H1 (cell line): ENCODE data around the gene CLDN7. TPM values are rescaled to one million over a fixed set of nuclear protein-coding genes. Genes with fewer than 3 reads are reported as not detected.

Experiments
- CTCF ChIA-PET: fragments of 300-600 bp; sonication (Branson Sonifier 250); formaldehyde crosslinking; loops from one replicate; lab custom pipeline; 2021; ENCODE audit not compliant: partially characterized antibody; lab: Charles Lee
- POLR2A ChIA-PET: fragments of 300-600 bp; sonication (Branson Sonifier 250); formaldehyde crosslinking; loops from one replicate; lab custom pipeline; 2021; ENCODE audit warnings: inconsistent platforms; ENCODE audit not compliant: partially characterized antibody; lab: Charles Lee
- DNase-seq, 2 experiments: peaks; one replicate each; pipeline versions ENCODE4 v3.0.0 to v3.0.0-alpha.2; 2010 to 2022; ENCODE audit warnings: low spot score in 2 of 2, low read depth in 1 of 2, mixed read lengths in 1 of 2
- FAIRE-seq: peaks from 2 replicates; lab custom pipeline; 2011; peaks lifted over from hg19 to GRCh38; lab: Jason Lieb, UNC
- H2AFZ ChIP-seq: 2 replicates; pipeline ENCODE4 v1.8.1; 2012; ENCODE audit warnings: low read length, inconsistent platforms
- H2AK5ac ChIP-seq: 2 replicates; pipeline ENCODE4 v1.6.1; 2013; ENCODE audit warnings: low read depth, low read length
- H2BK120ac ChIP-seq: replicated peaks from 2 replicates; pipeline ENCODE3; 2013; ENCODE audit warnings: low read depth, low read length, inconsistent platforms
- H2BK12ac ChIP-seq: 2 replicates; pipeline ENCODE4 v1.6.1; 2013; ENCODE audit warnings: low read depth, low read length
- H2BK15ac ChIP-seq: 2 replicates; pipeline ENCODE4 v1.6.1; 2013; ENCODE audit warnings: low read length
- H2BK20ac ChIP-seq: 2 replicates; pipeline ENCODE4 v1.6.1; 2013; ENCODE audit warnings: low read length
- H2BK5ac ChIP-seq: 2 replicates; pipeline ENCODE4 v1.6.1; 2013; ENCODE audit warnings: low read depth, low read length
- H3K14ac ChIP-seq: 2 replicates; pipeline ENCODE4 v1.6.1; 2013; ENCODE audit warnings: inconsistent platforms; ENCODE audit not compliant: insufficient read length
- H3K18ac ChIP-seq: 2 replicates; pipeline ENCODE4 v1.6.1; 2013; ENCODE audit warnings: low read length; ENCODE audit errors: extremely low read depth
- H3K23ac ChIP-seq: 2 replicates; pipeline ENCODE4 v1.6.1; 2013; ENCODE audit warnings: inconsistent platforms; ENCODE audit not compliant: insufficient read length
- H3K23me2 ChIP-seq: 2 replicates; pipeline ENCODE4 v1.6.1; 2013; ENCODE audit warnings: low read depth, low read length
- H3K27ac ChIP-seq: 2 replicates; pipeline ENCODE4 v1.6.1; 2011; ENCODE audit warnings: low read depth, low read length, inconsistent platforms
- H3K27me3 ChIP-seq, 4 experiments: replicated peaks in 1 of 4; 1 replicate in 1 of 4; 2 replicates in 3 of 4; pipeline versions ENCODE4 v1.6.1 to v1.8.1; 2011 to 2013; ENCODE audit warnings: low read length in 3 of 4, mild to moderate bottlenecking in 3 of 4, inconsistent platforms in 2 of 4, mixed read lengths in 2 of 4, moderate library complexity in 1 of 4; ENCODE audit not compliant: control insufficient read depth in 3 of 4, insufficient read depth in 3 of 4; ENCODE audit errors: extremely low read depth in 1 of 4
- H3K36me3 ChIP-seq, 4 experiments: 2 replicates each; pipeline versions ENCODE4 v1.6.1 to v1.8.1; 2011 to 2013; ENCODE audit warnings: mild to moderate bottlenecking in 4 of 4, low read length in 3 of 4, moderate library complexity in 2 of 4, control low read depth in 1 of 4, inconsistent platforms in 1 of 4; ENCODE audit not compliant: insufficient read depth in 4 of 4, control insufficient read depth in 2 of 4
- H3K4ac ChIP-seq: replicated peaks from 2 replicates; pipeline ENCODE3; 2013; ENCODE audit warnings: low read length, low read depth, mixed read lengths, inconsistent platforms; ENCODE audit not compliant: insufficient read length
- H3K4me1 ChIP-seq, 4 experiments: replicated peaks in 1 of 4; 1 replicate in 1 of 4; 2 replicates in 3 of 4; pipeline versions ENCODE4 v1.6.1 to v1.8.1; 2011 to 2013; ENCODE audit warnings: low read length in 3 of 4, inconsistent platforms in 2 of 4, mixed read lengths in 1 of 4; ENCODE audit not compliant: insufficient read depth in 4 of 4, control insufficient read depth in 3 of 4
- H3K4me2 ChIP-seq, 2 experiments: 2 replicates each; pipeline versions ENCODE4 v1.6.1 to v1.8.1; 2011 to 2013; ENCODE audit warnings: low read depth in 2 of 2, low read length in 2 of 2, control low read depth in 1 of 2, inconsistent platforms in 1 of 2, mild to moderate bottlenecking in 1 of 2; ENCODE audit not compliant: insufficient read depth in 1 of 2
- H3K4me3 ChIP-seq, 4 experiments: fragments of 200-600, 300-600 bp in 1 of 4; sonication (generic), shearing (Covaris generic), sonication (Bioruptor Twin) in 1 of 4; 2 replicates each; pipeline versions ENCODE4 v1.5.1 to v1.8.1; 2011 to 2016; ENCODE audit warnings: low read length in 4 of 4, low read depth in 3 of 4, control low read depth in 2 of 4, inconsistent platforms in 2 of 4, mild to moderate bottlenecking in 2 of 4, mixed read lengths in 1 of 4, moderate library complexity in 1 of 4; ENCODE audit not compliant: insufficient read depth in 2 of 4; ENCODE audit errors: extremely low read depth in 1 of 4
- H3K56ac ChIP-seq: replicated peaks from 2 replicates; pipeline ENCODE3; 2013; ENCODE audit warnings: low read depth, mild to moderate bottlenecking, mixed read lengths, low read length, inconsistent platforms; ENCODE audit not compliant: insufficient read length
- H3K79me1 ChIP-seq: 2 replicates; pipeline ENCODE4 v1.6.1; 2013; ENCODE audit warnings: low read depth, low read length, control low read depth
- H3K79me2 ChIP-seq, 2 experiments: 2 replicates each; pipeline versions ENCODE4 v1.6.1 to v1.8.1; 2012 to 2013; ENCODE audit warnings: low read length in 2 of 2, mild to moderate bottlenecking in 2 of 2, inconsistent platforms in 1 of 2; ENCODE audit not compliant: insufficient read depth in 2 of 2, control insufficient read depth in 1 of 2
- H3K9ac ChIP-seq, 4 experiments: replicated peaks in 1 of 4; 1 replicate in 1 of 4; 2 replicates in 3 of 4; pipeline versions ENCODE4 v1.6.1 to v1.8.1; 2011 to 2013; ENCODE audit warnings: low read depth in 3 of 4, low read length in 3 of 4, control low read depth in 2 of 4, mild to moderate bottlenecking in 2 of 4, moderate library complexity in 2 of 4, inconsistent platforms in 1 of 4; ENCODE audit errors: extremely low read depth in 1 of 4
- H3K9me3 ChIP-seq, 2 experiments: 2 replicates each; pipeline versions ENCODE4 v1.6.1 to v1.8.1; 2012 to 2013; ENCODE audit warnings: mild to moderate bottlenecking in 2 of 2, moderate library complexity in 2 of 2, control low read depth in 1 of 2, inconsistent platforms in 1 of 2, low read depth in 1 of 2, low read length in 1 of 2, mixed read lengths in 1 of 2; ENCODE audit not compliant: insufficient read depth in 2 of 2
- H4K20me1 ChIP-seq, 2 experiments: replicated peaks in 1 of 2; 2 replicates each; pipeline versions ENCODE3 to v1.8.1; 2011 to 2013; ENCODE audit warnings: inconsistent platforms in 2 of 2, low read length in 2 of 2, mild to moderate bottlenecking in 1 of 2; ENCODE audit not compliant: insufficient read depth in 2 of 2, control insufficient read depth in 1 of 2
- H4K5ac ChIP-seq: 2 replicates; pipeline ENCODE4 v1.6.1; 2013; ENCODE audit warnings: low read length, low read depth, mixed read lengths, inconsistent platforms; ENCODE audit not compliant: insufficient read length
- H4K8ac ChIP-seq: 2 replicates; pipeline ENCODE4 v1.8.0; 2013; ENCODE audit warnings: mild to moderate bottlenecking, moderate library complexity, low read length, inconsistent platforms; ENCODE audit not compliant: insufficient read depth; ENCODE audit errors: extremely low read depth
- H4K91ac ChIP-seq: replicated peaks from 2 replicates; pipeline ENCODE3; 2013; ENCODE audit warnings: low read length, mixed read lengths, inconsistent platforms; ENCODE audit not compliant: insufficient read length
- ASH2L ChIP-seq: fragments of 200-600, 300-600 bp; sonication (generic); IDR thresholded peaks from one replicate; pipeline ENCODE4 v1.7.1; 2017; ENCODE audit warnings: low read length
- ATF3 ChIP-seq: IDR thresholded peaks from 2 replicates; pipeline ENCODE4 v1.6.1; 2011; ENCODE audit warnings: low read depth, mild to moderate bottlenecking, low read length; ENCODE audit not compliant: insufficient read depth
- BACH1 ChIP-seq: IDR thresholded peaks from 2 replicates; pipeline ENCODE4 v1.6.1; 2012; ENCODE audit warnings: low read length, improper control_type of control experiment
- BRCA1 ChIP-seq: IDR thresholded peaks from 2 replicates; pipeline ENCODE4 v1.6.1; 2012; ENCODE audit warnings: low read depth, low read length, improper control_type of control experiment
- CBX5 ChIP-seq: fragments of 300-800, 300-1000 bp; sonication (generic); IDR thresholded peaks from 2 replicates; pipeline ENCODE4 v1.7.1; 2016; ENCODE audit warnings: antibody characterized with exemption, low read length, low read depth
- EZH2 ChIP-seq: fragments of 200-600 bp; sonication (generic); IDR thresholded peaks from 2 replicates; pipeline ENCODE4 v1.7.1; 2012; ENCODE audit warnings: low read depth, mild to moderate bottlenecking, moderate library complexity, low read length, inconsistent platforms; ENCODE audit not compliant: severe bottlenecking
- FOSL1 ChIP-seq: IDR thresholded peaks from 2 replicates; pipeline ENCODE4 v1.6.1; 2011; ENCODE audit warnings: mild to moderate bottlenecking, low read depth, low read length, moderate library complexity; ENCODE audit not compliant: insufficient read depth
- KDM4A ChIP-seq: IDR thresholded peaks from one replicate; pipeline ENCODE4 v1.7.1; 2012; ENCODE audit warnings: low read depth, mild to moderate bottlenecking, moderate library complexity, low read length, inconsistent platforms; ENCODE audit not compliant: severe bottlenecking
- MAFK ChIP-seq: IDR thresholded peaks from 2 replicates; pipeline ENCODE4 v1.6.1; 2012; ENCODE audit warnings: low read depth, mild to moderate bottlenecking, improper control_type of control experiment, low read length
- POLR2AphosphoS5 ChIP-seq: IDR thresholded peaks from 2 replicates; pipeline ENCODE4 v1.6.1; 2011; ENCODE audit warnings: low read depth, low read length
- SP1 ChIP-seq: IDR thresholded peaks from 2 replicates; pipeline ENCODE4 v1.6.1; 2011; ENCODE audit warnings: low read depth, low read length
- whole genome bisulfite sequencing, 2 experiments: shearing (Covaris generic) in 1 of 2; methylation state at CpG; one replicate each; pipeline versions ENCODE4 v1.1.6 to v1.1.7; 2013 to 2015; ENCODE audit warnings: low lambda C conversion rate in 2 of 2, mixed read lengths in 2 of 2, inconsistent platforms in 1 of 2, low coverage in 1 of 2, missing lambda C conversion rate in 1 of 2; ENCODE audit not compliant: insufficient replicate concordance in 2 of 2, insufficient coverage in 1 of 2, insufficient read length in 1 of 2; ENCODE audit errors: extremely low coverage in 1 of 2, missing lambda C conversion rate in 1 of 2; 5-methylcytosine and 5-hydroxymethylcytosine counted together
- polyA plus RNA-seq, 7 experiments: library from polyadenylated mRNA; depleted of rRNA in 3 of 7; stranded (reverse) in 5 of 7; unstranded in 2 of 7; fragments of >200 nt in 5 of 7; fragments of 200-250 nt in 2 of 7; gene quantifications; 1 replicate in 5 of 7; 2 replicates in 1 of 7; 4 replicates in 1 of 7; pipeline versions ENCODE4 v1.2.1 to v1.2.3, GENCODE V29; 2011 to 2013; ENCODE audit warnings: missing spikeins in 2 of 7, mixed read lengths in 2 of 7
- total RNA-seq: library from RNA; stranded (reverse); fragmentation: NEBNext Ultra II Directional; extraction: Animal tissue kit (Norgen Biotek cat#: 25700); gene quantifications from 2 replicates; pipeline ENCODE4 v1.2.1, GENCODE V29; 2021
- TF ChIP-seq, protein P1 (sequence below): IDR thresholded peaks from 2 replicates; pipeline ENCODE4 v1.6.1; 2011; ENCODE audit warnings: low read length, improper control_type of control experiment

The CLDN7 gene
- total and polyA plus RNA-seq, 2 of the 8 experiments (the other 6 are each of a cell fraction or from before 2014, with no cell fraction given): 118 to 119 TPM

- Histone ChIP-seq H2AK5ac (no peak overlapping the region), H3K36me3 (peaks cover 0 to 6% (median 0%) of the 10 kb centered on the region in 4 experiments; a peak in 1 of 8 replicates), H2BK15ac (no peak overlapping the region), H2AFZ (no peak overlapping the region), H3K4me2 (no peak overlapping the region), H3K23me2 (peaks cover 2% of the 10 kb centered on the region; the same call in 1 of the 2 replicates), H3K9me3 (no peaks in the 10 kb centered on the region; a peak in 1 of 4 replicates), H2BK12ac (no peak overlapping the region), H2BK5ac (no peak overlapping the region), H3K18ac (no peak overlapping the region), H3K79me1 (peaks cover 2% of the 10 kb centered on the region; the same call in 1 of the 2 replicates), H3K14ac (no peak overlapping the region), H4K91ac (no peak overlapping the region), H3K27ac (no peak overlapping the region), H4K8ac (no peak overlapping the region), H3K4me1 (peaks cover 0 to 11% (median 7%) of the 10 kb centered on the region in 4 experiments; a peak in 6 of 7 replicates), H3K9ac (no peak overlapping the region), H3K4ac (no peak overlapping the region), H3K56ac (no peak overlapping the region), H3K27me3 (peaks cover 2 to 5% (median 3%) of the 10 kb centered on the region in 4 experiments), H3K4me3 (no peak overlapping the region), H3K23ac (no peak overlapping the region), H2BK20ac (no peak overlapping the region), H3K79me2 (no peaks in the 10 kb centered on the region), H4K5ac (no peak overlapping the region), H2BK120ac (no peak overlapping the region), H4K20me1 (peaks cover 0 to 9% of the 10 kb centered on the region in 2 experiments)
- 88% methylated on average over 11 of the region's 11 CpGs; no CpG with 5 or more reads in 1 of the 2 experiments for WGBS, 2 experiments
- DNase-seq (no peak), FAIRE-seq (no peak)
- ChIA-PET CTCF (interaction anchor here (0.7 to 5.7 kb wide), 5 partner anchors 9 to 69 kb away, joined by 3 to 46 read pairs (median 5); partner anchors contain the start of gene SLC2A4), POLR2A (interaction anchor here (2.0 to 6.7 kb wide), 5 partner anchors 10 to 39 kb away, joined by 6 to 94 read pairs (median 33); partner anchors contain the start of genes CLDN7, CTDNEP1, ELP5 and GPS2)
- TF ChIP-seq ATF3 (no peak), FOSL1 (no peak), MAFK (no peak), BRCA1 (no peak), CBX5 (no peak), SP1 (no peak), BACH1 (no peak), ASH2L (no peak), KDM4A (no peak), POLR2AphosphoS5 (no peak), EZH2 (no peak)
- TF ChIP-seq, protein P1, sequence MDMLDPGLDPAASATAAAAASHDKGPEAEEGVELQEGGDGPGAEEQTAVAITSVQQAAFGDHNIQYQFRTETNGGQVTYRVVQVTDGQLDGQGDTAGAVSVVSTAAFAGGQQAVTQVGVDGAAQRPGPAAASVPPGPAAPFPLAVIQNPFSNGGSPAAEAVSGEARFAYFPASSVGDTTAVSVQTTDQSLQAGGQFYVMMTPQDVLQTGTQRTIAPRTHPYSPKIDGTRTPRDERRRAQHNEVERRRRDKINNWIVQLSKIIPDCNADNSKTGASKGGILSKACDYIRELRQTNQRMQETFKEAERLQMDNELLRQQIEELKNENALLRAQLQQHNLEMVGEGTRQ: no peak
These were observed 28.4 kb upstream of the CLDN7 start for GRCh38 chr17:7290685-7291084.
